Measurements from ENCODE around the gene CACNA1A.
A peak's percentile ranks its signal among the peaks of the same experiment; 100 is the strongest.
"Not testable (repeated sequence)": the region's sequence is repeated elsewhere in the genome, so short reads cannot be mapped to it uniquely, and the experiment has no call there.

Gene CACNA1A

GRCh38 chr19:13215572-13216380 is 290.5 kb downstream of the CACNA1A start:
- DNase-seq: peak; percentile 36

DNA sequence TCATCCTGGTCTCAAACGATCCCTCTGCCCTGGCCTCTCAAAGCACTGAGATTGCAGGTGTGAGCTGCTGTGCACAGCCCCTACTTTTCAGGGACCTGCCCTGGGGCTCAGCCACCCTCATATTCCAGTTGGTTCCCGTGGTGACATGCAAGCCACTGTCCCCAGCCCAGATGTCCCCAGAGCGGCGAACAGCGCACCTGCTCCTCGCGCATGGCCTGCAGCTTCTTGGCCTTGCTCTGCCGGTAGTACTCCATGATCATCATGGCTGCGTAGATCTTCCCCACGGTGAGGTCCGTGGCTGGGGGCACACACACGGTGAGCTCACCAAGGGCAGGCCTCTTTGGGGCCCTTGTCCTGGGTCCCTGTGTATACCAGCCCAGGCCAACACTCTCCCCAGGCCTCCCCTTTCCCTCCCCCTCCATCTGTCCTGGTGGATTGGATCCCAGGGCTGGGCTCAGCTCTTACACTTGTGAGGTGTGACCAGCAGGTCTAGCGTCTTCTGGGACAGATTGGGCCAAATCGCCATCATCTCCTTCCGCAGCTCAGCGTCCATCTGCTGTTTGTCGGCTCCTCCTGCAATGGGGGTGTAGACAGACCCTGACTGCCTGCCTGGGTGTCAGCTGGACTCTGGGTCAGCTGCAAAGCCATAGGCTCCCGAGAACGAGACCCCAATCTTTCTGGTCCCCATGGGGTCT is 292.1 kb downstream of the CACNA1A start:
- DNase-seq: no peak

- DNase-seq: peak; percentile 89
Measured at GRCh38 chr19:13212759-13213330, 293.4 kb downstream of the CACNA1A start.

GRCh38 chr19:13211426-13212308 is 294.6 kb downstream of the CACNA1A start:
- no peak for DNase-seq

- DNase-seq: no peak
Measured at GRCh38 chr19:13210941-13211340, 295.3 kb downstream of the CACNA1A start.

DNA sequence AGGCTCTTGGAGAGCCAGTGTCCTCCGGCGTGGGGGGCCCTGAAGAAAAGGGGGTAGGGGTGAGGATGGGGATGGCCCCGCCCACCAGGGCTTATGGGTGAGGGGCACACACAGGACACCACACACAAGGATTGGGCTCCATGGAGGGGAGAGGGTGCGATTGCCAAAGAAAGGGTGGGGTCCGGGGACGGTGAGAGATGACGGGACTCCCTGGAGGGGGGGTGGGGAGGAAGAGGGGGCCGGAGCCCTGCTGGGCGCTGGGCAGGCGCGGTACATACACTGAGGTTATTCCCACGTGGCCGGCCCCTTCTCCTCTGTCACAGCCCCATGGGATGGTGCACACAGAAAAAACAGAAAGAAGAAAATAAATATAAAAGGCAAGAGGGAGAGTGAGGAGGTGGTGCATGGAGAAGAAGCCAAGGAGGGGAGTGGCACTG is 295.9 kb downstream of the CACNA1A start:
- DNase-seq: no peak

GRCh38 chr19:13209484-13210338 is 296.6 kb downstream of the CACNA1A start:
- no peak for DNase-seq

- no peak for DNase-seq
Measured at GRCh38 chr19:13208672-13209483, 297.4 kb downstream of the CACNA1A start.

GRCh38 chr19:13207846-13208671 is 298.2 kb downstream of the CACNA1A start:
- DNase-seq: peak; percentile 70

- no peak for DNase-seq
Measured at GRCh38 chr19:13207237-13207845, 298.9 kb downstream of the CACNA1A start.

DNA sequence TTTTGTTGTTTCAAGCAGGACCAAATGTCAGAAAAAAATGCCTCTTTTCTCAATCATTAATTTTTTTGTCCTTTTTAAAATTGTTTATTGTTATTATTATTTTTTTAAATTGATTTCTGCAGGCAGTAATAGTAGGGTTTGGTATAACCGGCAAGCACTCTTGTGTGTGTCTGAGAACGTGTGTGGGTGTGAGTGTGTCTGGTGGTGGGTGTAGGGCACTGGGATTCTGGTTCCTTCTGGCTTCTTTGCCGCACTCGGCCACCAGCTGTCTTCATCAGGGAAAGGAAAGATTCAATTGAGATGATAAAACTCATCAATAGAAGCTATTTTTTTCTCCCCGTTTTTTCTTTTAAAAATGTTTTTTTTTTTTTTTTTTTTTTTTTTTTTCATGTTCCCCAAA is 299.7 kb downstream of the CACNA1A start:
- no peak for DNase-seq

DNA sequence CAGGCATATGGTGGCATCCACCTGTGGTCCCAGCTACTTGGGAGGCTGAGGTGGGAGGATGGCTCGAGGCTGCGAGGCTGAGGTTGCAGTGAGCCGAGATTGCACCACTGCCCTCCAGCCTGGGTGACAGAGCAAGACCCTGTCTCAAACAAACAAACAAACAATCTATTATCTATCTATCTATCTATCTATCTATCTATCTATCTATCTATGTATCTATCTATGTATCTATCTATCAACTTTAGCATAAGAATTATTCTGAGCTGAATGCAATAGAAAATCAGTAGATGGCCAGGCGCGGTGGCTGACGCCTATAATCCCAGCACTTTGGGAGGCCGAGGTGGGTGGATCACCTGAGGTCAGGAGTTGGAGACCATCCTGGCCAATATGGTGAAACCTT is 304.2 kb downstream of the CACNA1A start:
- DNase-seq: not testable (repeated sequence)

- no peak for DNase-seq
Measured at GRCh38 chr19:13198634-13199033, 307.6 kb downstream of the CACNA1A start.

DNA sequence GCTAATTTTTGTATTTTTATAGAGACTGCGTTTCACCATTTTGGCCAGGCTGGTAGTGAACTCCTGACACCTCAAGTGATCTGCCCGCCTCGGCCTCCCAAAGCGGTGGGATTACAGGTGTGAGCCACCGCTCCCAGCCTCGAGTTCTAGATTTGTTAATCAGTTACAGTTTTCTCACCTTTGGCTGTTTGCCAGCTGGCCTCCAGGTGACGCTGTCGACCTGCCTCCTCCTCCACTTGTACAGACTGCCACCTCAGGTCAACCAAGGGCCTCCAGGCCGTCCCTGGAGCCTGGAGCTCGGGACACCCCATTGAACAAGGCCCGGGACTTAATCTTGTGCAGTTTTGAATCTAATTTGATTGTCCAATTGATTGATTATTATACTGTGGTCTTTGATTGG is 310.6 kb downstream of the CACNA1A start:
- peak; percentile 70 for DNase-seq

- DNase-seq: peak; percentile 53
Measured at GRCh38 chr19:13190781-13191540, 315.3 kb downstream of the CACNA1A start.

- no peak for DNase-seq
Measured at GRCh38 chr19:13189600-13189999, 316.7 kb downstream of the CACNA1A start.

DNA sequence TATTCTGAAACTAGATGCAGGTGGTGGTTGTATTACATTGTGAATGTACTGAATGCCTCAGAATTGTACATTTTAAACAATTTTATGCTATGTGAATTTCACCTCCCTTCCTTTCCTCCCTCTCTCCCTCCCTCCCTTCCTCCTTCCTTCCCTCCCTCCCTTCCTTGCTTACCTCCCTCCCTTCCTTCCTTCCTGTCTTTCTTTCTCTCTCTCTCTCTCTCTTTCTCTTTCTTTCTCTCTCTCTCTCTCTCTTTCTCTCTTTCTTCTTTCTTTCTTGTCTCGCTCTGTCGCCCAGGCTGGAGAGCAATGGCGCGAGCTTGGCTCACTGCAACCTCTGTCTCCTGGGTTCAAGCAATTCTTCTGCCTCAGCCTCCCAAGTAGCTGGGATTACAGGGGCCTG is 318.9 kb downstream of the CACNA1A start:
- no peak for DNase-seq

- DNase-seq: not testable (repeated sequence)
Measured at GRCh38 chr19:13186688-13187087, 319.6 kb downstream of the CACNA1A start.

Data from stimulated activated CD8-positive, alpha-beta memory T cell treated with anti-CD3 and anti-CD28 coated beads, Interleukin-4, amount 100 ng/mL, for 48 hours (primary cell).